OCI-LY7 (cell line): ENCODE measurements around the gene GON4L. TPM values are rescaled to one million over a fixed set of nuclear protein-coding genes. Genes with fewer than 3 reads are reported as not detected.

Source experiments
- BruUV-seq: library from RNA; stranded (reverse); fragments of 400-500 nt; replicated peaks from 2 replicates; lab custom pipeline; 2021; lab: Mats Ljungman, UMichigan
- CTCF ChIA-PET: fragments of 300-600 bp; sonication (Branson Sonifier 250); formaldehyde crosslinking; loops from one replicate; lab custom pipeline; 2022; ENCODE audit warnings: antibody characterized with exemption; ENCODE audit not compliant: unreplicated experiment; lab: Charles Lee
- POLR2A ChIA-PET: fragments of 300-600 bp; sonication (Branson Sonifier 250); formaldehyde crosslinking; loops from one replicate; lab custom pipeline; 2022; ENCODE audit warnings: antibody characterized with exemption; lab: Charles Lee
- DNase-seq: peaks from one replicate; pipeline ENCODE4 v3.0.0-alpha.2; 2015; ENCODE audit warnings: low spot score
- H2AFZ ChIP-seq: fragments of 200-600 bp; sonication (generic), shearing (Covaris generic); 2 replicates; pipeline ENCODE4 v1.6.1; 2014; ENCODE audit warnings: mild to moderate bottlenecking, antibody characterized with exemption, low read length, moderate library complexity
- H3K27ac ChIP-seq: fragments of 200-600 bp; sonication (generic); 2 replicates; pipeline ENCODE4 v1.5.1; 2014; ENCODE audit warnings: mixed run types, low read depth, mild to moderate bottlenecking, moderate library complexity, low read length, inconsistent platforms; ENCODE audit not compliant: poor library complexity, severe bottlenecking
- H3K36me3 ChIP-seq: fragments of 200-600 bp; sonication (generic); 2 replicates; pipeline ENCODE4 v1.6.1; 2014; ENCODE audit warnings: mild to moderate bottlenecking, antibody characterized with exemption, low read length, moderate library complexity, mixed read lengths; ENCODE audit not compliant: insufficient read depth
- H3K4me1 ChIP-seq: fragments of 200-600 bp; sonication (generic); 2 replicates; pipeline ENCODE4 v1.5.1; 2014; ENCODE audit warnings: mild to moderate bottlenecking, low read length; ENCODE audit not compliant: insufficient read depth, poor library complexity, severe bottlenecking
- H3K4me2 ChIP-seq: fragments of 200-600 bp; sonication (generic); 2 replicates; pipeline ENCODE4 v1.6.1; 2014; ENCODE audit warnings: mild to moderate bottlenecking, low read length
- H3K4me3 ChIP-seq: fragments of 200-600 bp; sonication (generic); 2 replicates; pipeline ENCODE4 v1.5.1; 2014; ENCODE audit warnings: mild to moderate bottlenecking, low read depth, low read length; ENCODE audit not compliant: poor library complexity, severe bottlenecking
- H3K79me2 ChIP-seq: fragments of 200-600 bp; sonication (generic); 2 replicates; pipeline ENCODE4 v1.6.1; 2016; ENCODE audit warnings: low read depth, mild to moderate bottlenecking, low read length, moderate library complexity, mixed read lengths; ENCODE audit not compliant: insufficient read depth
- H3K9me2 ChIP-seq: fragments of 200-600 bp; sonication (generic); 2 replicates; pipeline ENCODE4 v1.6.1; 2016; ENCODE audit warnings: mild to moderate bottlenecking, low read length, mixed read lengths; ENCODE audit not compliant: insufficient read depth
- H3K9me3 ChIP-seq: fragments of 200-600 bp; sonication (generic); 2 replicates; pipeline ENCODE4 v1.6.1; 2014; ENCODE audit warnings: mild to moderate bottlenecking, mixed run types, low read length, mixed read lengths
- H4K20me1 ChIP-seq: fragments of 200-600 bp; sonication (generic); 2 replicates; pipeline ENCODE4 v1.6.1; 2014; ENCODE audit warnings: mild to moderate bottlenecking, antibody characterized with exemption, low read length, moderate library complexity, mixed read lengths; ENCODE audit not compliant: insufficient read depth
- CTCF ChIP-seq: fragments of 200-600 bp; sonication (generic); conservative IDR thresholded peaks from 2 replicates; pipeline ENCODE4 v1.5.1; 2014; ENCODE audit warnings: mild to moderate bottlenecking, antibody characterized with exemption, low read length, moderate library complexity, mixed read lengths
- EZH2phosphoT487 ChIP-seq: fragments of 200-600 bp; sonication (generic); IDR thresholded peaks from 2 replicates; pipeline ENCODE4 v1.6.1; 2018; ENCODE audit warnings: low read depth, borderline replicate concordance, mild to moderate bottlenecking, mixed run types, antibody characterized with exemption, low read length, moderate library complexity, mixed read lengths
- intact Hi-C: fragments of 100-400 bp; cut with micrococcal nuclease; formaldehyde crosslinking; loops from one replicate; pipeline ENCODE4 v1.10.0; 2022; ENCODE audit not compliant: unreplicated experiment
- total RNA-seq, 2 experiments: library from RNA; depleted of rRNA in 1 of 2; stranded (reverse); fragments of >200 nt in 1 of 2; shearing (Covaris generic) in 1 of 2; gene quantifications; 2 replicates each; pipeline ENCODE4 v1.2.3, GENCODE V29; 2014 to 2022

The GON4L gene
- total RNA-seq, 2 experiments from 2014 or later = 46.0 to 78.0 TPM

GRCh38 chr1:155761736-155762405 lies 95.1 kb downstream of the GON4L start:
- Histone ChIP-seq H4K20me1 (no peaks in the 10 kb centered on the region), H3K4me2 (no peak overlapping the region), H3K36me3 (peaks cover 88% of the 10 kb centered on the region), H3K4me3 (no peak overlapping the region), H3K4me1 (no peaks in the 10 kb centered on the region), H3K9me2 (no peaks in the 10 kb centered on the region), H2AFZ (no peak overlapping the region), H3K79me2 (no peaks in the 10 kb centered on the region), H3K27ac (no peak overlapping the region), H3K9me3 (no peaks in the 10 kb centered on the region)
- ChIA-PET CTCF (interaction anchor here (0.6 kb wide), 1 partner anchor 27 kb away, joined by 3 read pairs; no protein-coding TSS in a partner anchor), POLR2A (no interaction called here)
- intact Hi-C loops = no loop called here
- DNase-seq = no peak
- TF ChIP-seq CTCF (no peak), EZH2phosphoT487 (no peak)
- no TSS peak for BruUV-seq

DNA sequence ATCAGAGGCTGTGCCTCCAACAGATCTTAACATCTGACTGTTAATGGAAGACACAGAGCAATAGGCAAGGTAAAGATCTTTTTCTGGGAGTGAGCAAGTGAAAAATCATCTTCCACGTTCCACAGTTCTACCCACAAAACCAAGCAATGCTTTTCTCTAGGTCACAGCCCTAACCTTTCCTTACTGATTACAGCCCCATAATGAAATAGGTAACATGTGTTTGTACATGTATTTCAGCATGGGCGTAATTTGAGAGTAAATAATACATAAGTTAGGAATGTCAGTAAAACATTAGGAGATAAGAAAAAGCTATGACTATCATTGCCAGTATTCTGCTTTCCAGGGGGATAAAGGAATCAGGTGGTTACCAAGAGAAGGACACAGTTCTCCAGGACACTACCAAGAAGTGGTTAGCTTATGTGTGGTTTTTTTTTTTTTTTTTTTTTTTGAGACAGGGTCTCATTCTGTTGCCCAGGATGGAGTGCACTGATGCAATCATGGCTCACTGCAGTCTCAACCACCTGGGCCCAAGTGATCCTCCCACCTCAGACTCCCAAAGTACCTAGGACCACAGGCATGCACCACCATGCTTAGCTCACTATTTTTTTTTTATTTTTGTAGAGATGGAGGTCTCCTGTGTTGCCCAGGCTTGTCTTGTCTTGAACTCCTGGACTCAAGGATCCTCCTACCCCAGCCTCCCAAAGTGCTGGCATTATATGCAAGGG lies 96.1 kb downstream of the GON4L start:
- no TSS peak for BruUV-seq
- intact Hi-C loops = no loop called here
- ChIA-PET POLR2A (interaction anchor here (0.6 to 1.1 kb wide), 6 partner anchors 79 to 808 kb away, joined by 3 to 4 read pairs (median 3); no protein-coding TSS in a partner anchor), CTCF (no interaction called here)
- Histone ChIP-seq H3K4me1 (no peaks in the 10 kb centered on the region), H3K9me2 (no peaks in the 10 kb centered on the region), H3K9me3 (no peaks in the 10 kb centered on the region), H3K4me2 (no peak overlapping the region), H3K27ac (no peak overlapping the region), H3K36me3 (peaks cover 88% of the 10 kb centered on the region), H2AFZ (no peak overlapping the region), H3K79me2 (no peaks in the 10 kb centered on the region), H4K20me1 (no peaks in the 10 kb centered on the region), H3K4me3 (no peak overlapping the region)
- TF ChIP-seq EZH2phosphoT487 (no peak), CTCF (no peak)
- DNase-seq = no peak
